Spinal cord (tissue), 10 donors: Measurements from ENCODE around the gene POLL. TPM values are rescaled to one million over a fixed set of nuclear protein-coding genes. Genes with fewer than 3 reads are reported as not detected.

ENCODE experiments used
- DNase-seq, 6 donors: peaks; one replicate each; pipeline versions ENCODE4 v3.0.0 to v3.0.0-alpha.2; 2013 to 2015; ENCODE audit warnings: low spot score in 6 of 6, low read depth in 4 of 6
- H3K27ac ChIP-seq: one replicate; pipeline ENCODE4 v1.5.1; 2013; ENCODE audit warnings: low read depth, low read length, control low read depth
- H3K27me3 ChIP-seq: one replicate; pipeline ENCODE4 v1.6.1; 2013; ENCODE audit warnings: low read length; ENCODE audit not compliant: control insufficient read depth, insufficient read depth
- H3K36me3 ChIP-seq: one replicate; pipeline ENCODE4 v1.6.1; 2013; ENCODE audit warnings: low read length; ENCODE audit not compliant: control insufficient read depth, insufficient read depth
- H3K4me1 ChIP-seq: one replicate; pipeline ENCODE4 v1.6.1; 2013; ENCODE audit warnings: low read length; ENCODE audit not compliant: control insufficient read depth, insufficient read depth
- H3K4me3 ChIP-seq: one replicate; pipeline ENCODE4 v1.5.1; 2013; ENCODE audit warnings: low read depth, low read length, control low read depth
- H3K9me3 ChIP-seq: one replicate; pipeline ENCODE4 v1.6.1; 2013; ENCODE audit warnings: low read length; ENCODE audit not compliant: control insufficient read depth, insufficient read depth
- WGBS: methylation state at CpG from one replicate; pipeline ENCODE4 v1.1.5; 2013; ENCODE audit warnings: missing lambda C conversion rate; ENCODE audit not compliant: insufficient coverage; 5-methylcytosine and 5-hydroxymethylcytosine counted together
- polyA plus RNA-seq, 2 donors: library from polyadenylated mRNA; unstranded; fragments of 120-200 nt; gene quantifications; one replicate each; pipeline ENCODE4 v1.2.1, GENCODE V29; 2013; ENCODE audit not compliant: insufficient read length in 2 of 2
- total RNA-seq, 2 donors: library from RNA; depleted of rRNA in 1 of 2; stranded (reverse); fragments of 120-200 nt in 1 of 2; fragments of >200 nt in 1 of 2; gene quantifications; one replicate each; pipeline versions ENCODE4 v1.2.3 to v1.2.4, GENCODE V29; 2013 to 2014
- donor health status: healthy.

The POLL gene
- total and polyA plus RNA-seq, 4 donors = 6.7 to 35.6 (median 20.6) TPM

GRCh38 chr10:101561068-101561915 lies 26.8 kb downstream of the POLL start:
- peaks cover 12% of the 10 kb centered on the region for H3K27me3 ChIP-seq
- no peaks in the 10 kb centered on the region for H3K9me3 ChIP-seq
- 70% methylated on average over 12 of the region's 15 CpGs for WGBS
- no peak for DNase-seq
- H3K4me3 ChIP-seq = no peak overlapping the region
- H3K27ac ChIP-seq = no peak overlapping the region
- peaks cover 58% of the 10 kb centered on the region for H3K4me1 ChIP-seq
- peaks cover 2% of the 10 kb centered on the region for H3K36me3 ChIP-seq

- 77% methylated on average over 2 of the region's 2 CpGs for WGBS
- no peak for DNase-seq
- Histone ChIP-seq H3K4me3 (no peak overlapping the region), H3K27me3 (peaks cover 4% of the 10 kb centered on the region), H3K9me3 (no peaks in the 10 kb centered on the region), H3K36me3 (peaks cover 3% of the 10 kb centered on the region), H3K4me1 (peaks cover 51% of the 10 kb centered on the region), H3K27ac (no peak overlapping the region)
Observed at GRCh38 chr10:101560298-101561067, 27.6 kb downstream of the POLL start.

GRCh38 chr10:101559596-101560297 lies 28.3 kb downstream of the POLL start:
- Histone ChIP-seq H3K9me3 (no peaks in the 10 kb centered on the region), H3K4me3 (no peak overlapping the region), H3K4me1 (peaks cover 47% of the 10 kb centered on the region), H3K36me3 (peaks cover 3% of the 10 kb centered on the region), H3K27me3 (no peaks in the 10 kb centered on the region), H3K27ac (no peak overlapping the region)
- DNase-seq = peak in 1 of 6 donors; percentile 87
- WGBS = 61% methylated on average over 12 of the region's 12 CpGs

GRCh38 chr10:101558671-101559595 lies 29.1 kb downstream of the POLL start:
- Histone ChIP-seq H3K27ac (no peak overlapping the region), H3K27me3 (no peaks in the 10 kb centered on the region), H3K9me3 (no peaks in the 10 kb centered on the region), H3K4me3 (no peak overlapping the region), H3K4me1 (peaks cover 41% of the 10 kb centered on the region), H3K36me3 (peaks cover 3% of the 10 kb centered on the region)
- WGBS = 48% methylated on average over 15 of the region's 18 CpGs
- DNase-seq = peak in 1 of 6 donors; percentile 44

- no peaks in the 10 kb centered on the region for H3K9me3 ChIP-seq
- H3K27ac ChIP-seq = no peak overlapping the region
- H3K27me3 ChIP-seq = no peaks in the 10 kb centered on the region
- H3K4me3 ChIP-seq = no peak overlapping the region
- peaks cover 9% of the 10 kb centered on the region for H3K36me3 ChIP-seq
- WGBS = no CpG with 5 or more reads among the region's 2 CpGs
- H3K4me1 ChIP-seq = peaks cover 36% of the 10 kb centered on the region
- peak in 1 of 6 donors; percentile 69 for DNase-seq
Observed at GRCh38 chr10:101558204-101558603, 29.9 kb downstream of the POLL start.

GRCh38 chr10:101557541-101557940 lies 30.5 kb downstream of the POLL start:
- Histone ChIP-seq H3K9me3 (no peaks in the 10 kb centered on the region), H3K27ac (no peak overlapping the region), H3K4me1 (peaks cover 36% of the 10 kb centered on the region), H3K27me3 (no peaks in the 10 kb centered on the region), H3K4me3 (no peak overlapping the region), H3K36me3 (peaks cover 16% of the 10 kb centered on the region)
- no peak for DNase-seq
- 100% methylated on average over 2 of the region's 2 CpGs for WGBS

GRCh38 chr10:101552442-101552841 lies 35.6 kb downstream of the POLL start:
- WGBS = 100% methylated on average over 3 of the region's 3 CpGs
- Histone ChIP-seq H3K9me3 (no peaks in the 10 kb centered on the region), H3K4me3 (no peak overlapping the region), H3K36me3 (peaks cover 34% of the 10 kb centered on the region), H3K27ac (no peak overlapping the region), H3K4me1 (peaks cover 4% of the 10 kb centered on the region), H3K27me3 (no peaks in the 10 kb centered on the region)
- no peak for DNase-seq

- no peak for DNase-seq
- Histone ChIP-seq H3K4me3 (no peak overlapping the region), H3K4me1 (peaks cover 4% of the 10 kb centered on the region), H3K9me3 (no peaks in the 10 kb centered on the region), H3K27ac (no peak overlapping the region), H3K36me3 (peaks cover 34% of the 10 kb centered on the region), H3K27me3 (no peaks in the 10 kb centered on the region)
- WGBS = 76% methylated on average over 2 of the region's 2 CpGs
Observed at GRCh38 chr10:101550965-101551364, 37.1 kb downstream of the POLL start.

- Histone ChIP-seq H3K9me3 (no peaks in the 10 kb centered on the region), H3K27me3 (no peaks in the 10 kb centered on the region), H3K36me3 (peaks cover 13% of the 10 kb centered on the region), H3K4me1 (peaks cover 4% of the 10 kb centered on the region), H3K4me3 (no peak overlapping the region), H3K27ac (no peak overlapping the region)
- peak in 1 of 6 donors; percentile 21 for DNase-seq
Observed at GRCh38 chr10:101545898-101546297, 42.2 kb downstream of the POLL start.
